ENCODE results near the gene MTUS2. TPM values are rescaled to one million over a fixed set of nuclear protein-coding genes. Genes with fewer than 3 reads are reported as not detected.

The MTUS2 gene
- total and polyA plus RNA-seq, 9 of the 15 experiments (the other 6 are each of a cell fraction or from before 2014, with no cell fraction given) = 0.01 to 0.28 (median 0.06) TPM; not detected in 1

- TF ChIP-seq, protein P1, sequence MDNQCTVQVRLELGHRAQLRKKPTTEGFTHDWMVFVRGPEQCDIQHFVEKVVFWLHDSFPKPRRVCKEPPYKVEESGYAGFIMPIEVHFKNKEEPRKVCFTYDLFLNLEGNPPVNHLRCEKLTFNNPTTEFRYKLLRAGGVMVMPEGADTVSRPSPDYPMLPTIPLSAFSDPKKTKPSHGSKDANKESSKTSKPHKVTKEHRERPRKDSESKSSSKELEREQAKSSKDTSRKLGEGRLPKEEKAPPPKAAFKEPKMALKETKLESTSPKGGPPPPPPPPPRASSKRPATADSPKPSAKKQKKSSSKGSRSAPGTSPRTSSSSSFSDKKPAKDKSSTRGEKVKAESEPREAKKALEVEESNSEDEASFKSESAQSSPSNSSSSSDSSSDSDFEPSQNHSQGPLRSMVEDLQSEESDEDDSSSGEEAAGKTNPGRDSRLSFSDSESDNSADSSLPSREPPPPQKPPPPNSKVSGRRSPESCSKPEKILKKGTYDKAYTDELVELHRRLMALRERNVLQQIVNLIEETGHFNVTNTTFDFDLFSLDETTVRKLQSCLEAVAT (IDR thresholded peaks at IDR 0.05) = no peak
- no peak for TF ChIP-seq ZNF316 (IDR thresholded peaks at IDR 0.05)
- no peak for TF ChIP-seq COPS2 (conservative IDR thresholded peaks at IDR 0.05)
- TF ChIP-seq HIVEP1 (CRISPR knock-in tag; IDR thresholded peaks at IDR 0.05) = no peak
- no peak for TF ChIP-seq MCM5 (IDR thresholded peaks at IDR 0.05; ENCODE audit: low read depth)
- TF ChIP-seq THAP12 (CRISPR knock-in tag; IDR thresholded peaks at IDR 0.05) = no peak
- peak; percentile 70 for TF ChIP-seq TEAD4 (IDR thresholded peaks at IDR 0.05; ENCODE audit: low read length)
- TF ChIP-seq TEAD4 (CRISPR knock-in tag; IDR thresholded peaks at IDR 0.05; ENCODE audit: borderline replicate concordance) = no peak
- TF ChIP-seq RAD21 (CRISPR knock-in tag; conservative IDR thresholded peaks at IDR 0.05 in 1 of 2, IDR thresholded peaks at IDR 0.05 in 1 of 2) = no peak
- TF ChIP-seq BCOR (IDR thresholded peaks at IDR 0.05) = no peak
- TF ChIP-seq ZNF717 (CRISPR knock-in tag; IDR thresholded peaks at IDR 0.05) = no peak
- TF ChIP-seq CBX3 (IDR thresholded peaks at IDR 0.05; ENCODE audit: borderline replicate concordance in 1 of 2, low read length in 2 of 2) = no peak
- no peak for TF ChIP-seq ZNF785 (CRISPR knock-in tag; IDR thresholded peaks at IDR 0.05)
- no peak for TF ChIP-seq BMI1 (IDR thresholded peaks at IDR 0.05; ENCODE audit: low read length)
- TF ChIP-seq POLR2B (IDR thresholded peaks at IDR 0.05; ENCODE audit: low read depth, partially characterized antibody) = no peak
- no peak for TF ChIP-seq ZNF146 (CRISPR knock-in tag; IDR thresholded peaks at IDR 0.05; ENCODE audit: unreplicated experiment)
- TF ChIP-seq POU5F1 (IDR thresholded peaks at IDR 0.05; ENCODE audit: borderline replicate concordance, low read depth, low read length, partially characterized antibody) = no peak
- no peak for TF ChIP-seq HCFC1 (IDR thresholded peaks at IDR 0.05; ENCODE audit: low read depth, low read length)
- TF ChIP-seq NFIC (IDR thresholded peaks at IDR 0.05) = peak; percentile 35; the same call in 1 of the 2 replicates
- TF ChIP-seq, protein P2, sequence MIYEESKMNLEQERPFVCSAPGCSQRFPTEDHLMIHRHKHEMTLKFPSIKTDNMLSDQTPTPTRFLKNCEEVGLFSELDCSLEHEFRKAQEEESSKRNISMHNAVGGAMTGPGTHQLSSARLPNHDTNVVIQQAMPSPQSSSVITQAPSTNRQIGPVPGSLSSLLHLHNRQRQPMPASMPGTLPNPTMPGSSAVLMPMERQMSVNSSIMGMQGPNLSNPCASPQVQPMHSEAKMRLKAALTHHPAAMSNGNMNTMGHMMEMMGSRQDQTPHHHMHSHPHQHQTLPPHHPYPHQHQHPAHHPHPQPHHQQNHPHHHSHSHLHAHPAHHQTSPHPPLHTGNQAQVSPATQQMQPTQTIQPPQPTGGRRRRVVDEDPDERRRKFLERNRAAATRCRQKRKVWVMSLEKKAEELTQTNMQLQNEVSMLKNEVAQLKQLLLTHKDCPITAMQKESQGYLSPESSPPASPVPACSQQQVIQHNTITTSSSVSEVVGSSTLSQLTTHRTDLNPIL (CRISPR knock-in tag; IDR thresholded peaks at IDR 0.05) = no peak
- TF ChIP-seq GATAD2B (IDR thresholded peaks at IDR 0.05; ENCODE audit: borderline replicate concordance) = no peak
- TF ChIP-seq SREBF1 (IDR thresholded peaks at IDR 0.05; ENCODE audit: borderline replicate concordance, low read depth, low read length) = no peak
- peak; percentile 79 for TF ChIP-seq TCF3 (CRISPR knock-in tag; IDR thresholded peaks at IDR 0.05)
- no peak for TF ChIP-seq CXXC5 (CRISPR knock-in tag; IDR thresholded peaks at IDR 0.05)
- TF ChIP-seq RNF2 (IDR thresholded peaks at IDR 0.05) = no peak
- TF ChIP-seq ZKSCAN3 (CRISPR knock-in tag; IDR thresholded peaks at IDR 0.05) = no peak
- no peak for TF ChIP-seq ZC3H11A (IDR thresholded peaks at IDR 0.05; ENCODE audit: low read depth, low read length)
- no peak for TF ChIP-seq ZNF431 (CRISPR knock-in tag; IDR thresholded peaks at IDR 0.05)
- no peak for TF ChIP-seq GATAD2A (IDR thresholded peaks at IDR 0.05)
- TF ChIP-seq PCBP2 (IDR thresholded peaks at IDR 0.05; ENCODE audit: low read depth, low read length, poor library complexity, severe bottlenecking) = no peak
These were observed 564.3 kb downstream of the MTUS2 start (continued) for GRCh38 chr13:29384466-29384865.

Data from K562 (cell line).